IMR-90 (cell line): Measurements from ENCODE around the gene RFX5.

Source experiments
- CTCF ChIP-seq: conservative IDR thresholded peaks from 2 replicates; pipeline ENCODE4 v1.5.1; 2012; ENCODE audit warnings: mild to moderate bottlenecking, low read depth, low read length, improper control_type of control experiment
- MXI1 ChIP-seq: IDR thresholded peaks from 2 replicates; pipeline ENCODE4 v1.6.1; 2012; ENCODE audit warnings: low read depth, mild to moderate bottlenecking, low read length, moderate library complexity, borderline replicate concordance
- POLR2A ChIP-seq: IDR thresholded peaks from 2 replicates; pipeline ENCODE4 v1.6.1; 2012; ENCODE audit warnings: mild to moderate bottlenecking, low read depth, low read length
- RAD21 ChIP-seq: IDR thresholded peaks from 2 replicates; pipeline ENCODE4 v1.6.1; 2012; ENCODE audit warnings: low read length, improper control_type of control experiment

GRCh38 chr1:151324390-151324930 is 22.6 kb downstream of the RFX5 start:
- TF ChIP-seq POLR2A (no peak), CTCF (no peak), RAD21 (no peak), MXI1 (no peak)
